K562 (cell line): ENCODE results near the gene WWOX. TPM values are rescaled to one million over a fixed set of nuclear protein-coding genes. Genes with fewer than 3 reads are reported as not detected.

Source experiments
- ATAC-seq: fragments of 200-7000 bp; cut with Tn5 transposase; 3 replicates; pipeline ENCODE4 v1.9.1; 2020; ENCODE audit warnings: moderate library complexity
- BruUV-seq: library from RNA; stranded (reverse); fragments of 400-500 nt; replicated peaks from 2 replicates; lab custom pipeline; 2021; lab: Mats Ljungman, UMichigan
- CTCF ChIA-PET: fragments of 300-600 bp; formaldehyde crosslinking; extraction: SDS; loops from one replicate; lab custom pipeline; 2021; ENCODE audit warnings: low intra/inter-chr PET ratio; lab: Yijun Ruan, JAX
- POLR2A ChIA-PET: fragments of 300-600, 350-650 bp; sonication (Branson Sonifier 250); formaldehyde crosslinking; extraction: SDS; loops from one replicate; lab custom pipeline; 2021; ENCODE audit warnings: antibody characterized with exemption, inconsistent platforms; lab: Yijun Ruan, JAX
- DNase-seq, 4 experiments: peaks; one replicate each; pipeline versions ENCODE4 v3.0.0 to v3.0.0-alpha.2; 2011 to 2018; ENCODE audit warnings: low spot score in 3 of 4, mixed read lengths in 3 of 4; ENCODE audit errors: extremely low read depth in 1 of 4
- FAIRE-seq: peaks from 2 replicates; lab custom pipeline; 2011; peaks lifted over from hg19 to GRCh38; lab: Jason Lieb, UNC
- H2AFZ ChIP-seq: 2 replicates; pipeline ENCODE4 v1.6.0; 2011; ENCODE audit warnings: low read depth, low read length, control low read depth, inconsistent platforms
- H3K27ac ChIP-seq: fragments of 200-600 bp; 3 replicates; pipeline ENCODE4 v1.8.0; 2011; ENCODE audit warnings: low read depth, mild to moderate bottlenecking, control low read depth, inconsistent platforms, low read length, moderate library complexity, mixed read lengths; ENCODE audit errors: extremely low read depth
- H3K27me3 ChIP-seq, 2 experiments: fragments of 300-600 bp in 1 of 2; 2 replicates in 1 of 2; 3 replicates in 1 of 2; pipeline versions ENCODE4 v1.6.0 to v1.8.0; 2011; ENCODE audit warnings: inconsistent platforms in 2 of 2, low read length in 2 of 2, mild to moderate bottlenecking in 1 of 2, mixed read lengths in 1 of 2, moderate library complexity in 1 of 2; ENCODE audit not compliant: control insufficient read depth in 2 of 2, insufficient read depth in 2 of 2
- H3K36me3 ChIP-seq: fragments of 300-600 bp; 3 replicates; pipeline ENCODE4 v1.8.0; 2011; ENCODE audit warnings: mild to moderate bottlenecking, low read length, inconsistent platforms; ENCODE audit not compliant: control insufficient read depth, insufficient read depth
- H3K4me1 ChIP-seq, 2 experiments: fragments of 200-600 bp in 1 of 2; replicated peaks in 1 of 2; 2 replicates in 1 of 2; 3 replicates in 1 of 2; pipeline versions ENCODE4 v1.5.1 to v1.8.0; 2011; ENCODE audit warnings: inconsistent platforms in 2 of 2, low read length in 2 of 2, mild to moderate bottlenecking in 1 of 2, mixed read lengths in 1 of 2, moderate library complexity in 1 of 2; ENCODE audit not compliant: control insufficient read depth in 2 of 2, insufficient read depth in 2 of 2
- H3K4me2 ChIP-seq: 2 replicates; pipeline ENCODE4 v1.6.1; 2011; ENCODE audit warnings: low read length, control low read depth, inconsistent platforms, mixed read lengths; ENCODE audit not compliant: insufficient read depth
- H3K4me3 ChIP-seq: fragments of 200-600 bp; sonication (generic), shearing (Covaris generic); 2 replicates; pipeline ENCODE4 v1.5.1; 2016; ENCODE audit warnings: control low read depth, inconsistent platforms
- H3K79me2 ChIP-seq: fragments of 200-600 bp; 3 replicates; pipeline ENCODE4 v1.8.0; 2011; ENCODE audit warnings: low read length, inconsistent platforms; ENCODE audit not compliant: control insufficient read depth, insufficient read depth
- H3K9ac ChIP-seq, 2 experiments: 2 replicates each; pipeline versions ENCODE4 v1.6.0 to v1.6.1; 2011; ENCODE audit warnings: low read depth in 2 of 2, low read length in 2 of 2, control low read depth in 1 of 2, inconsistent platforms in 1 of 2, mild to moderate bottlenecking in 1 of 2, mixed read lengths in 1 of 2; ENCODE audit not compliant: insufficient read depth in 1 of 2
- H3K9me1 ChIP-seq: one replicate; pipeline ENCODE4 v1.6.0; 2011; ENCODE audit warnings: inconsistent platforms, mild to moderate bottlenecking, low read length, moderate library complexity; ENCODE audit not compliant: control insufficient read depth, insufficient read depth
- H3K9me3 ChIP-seq: replicated peaks from 2 replicates; pipeline ENCODE4 v1.5.1; 2011; ENCODE audit warnings: low read depth, low read length, inconsistent platforms; ENCODE audit not compliant: control insufficient read depth, insufficient read depth
- H4K20me1 ChIP-seq: replicated peaks from 2 replicates; pipeline ENCODE4 v1.6.1; 2011; ENCODE audit warnings: low read length, inconsistent platforms, mixed read lengths; ENCODE audit not compliant: control insufficient read depth, insufficient read depth
- FOXM1 ChIP-seq, 2 experiments: fragments of 450-650 bp in 1 of 2; sonication (generic) in 1 of 2; formaldehyde crosslinking in 1 of 2; IDR thresholded peaks; 2 replicates each; pipeline versions ENCODE4 v1.6.1 to v1.9.0; 2017 to 2022; ENCODE audit warnings: low read depth in 2 of 2, mild to moderate bottlenecking in 2 of 2, missing genetic modification reagents in 1 of 2, moderate library complexity in 1 of 2
- NCOA6 ChIP-seq: fragments of 450-650 bp; IDR thresholded peaks from 2 replicates; pipeline ENCODE4 v1.6.1; 2017; ENCODE audit warnings: mild to moderate bottlenecking
- ZC3H8 ChIP-seq: fragments of 450-650 bp; IDR thresholded peaks from 2 replicates; pipeline ENCODE4 v1.6.1; 2017
- ZNF282 ChIP-seq: sonication (generic); formaldehyde crosslinking; IDR thresholded peaks from 2 replicates; pipeline ENCODE4 v1.8.1; 2023; ENCODE audit warnings: missing genetic modification reagents
- WGBS: fragments of 100-300 bp; shearing (Covaris generic); methylation state at CpG from one replicate; pipeline ENCODE4 v1.1.6; 2016; ENCODE audit warnings: low coverage, mixed read lengths; ENCODE audit not compliant: insufficient coverage; ENCODE audit errors: missing lambda C conversion rate; 5-methylcytosine and 5-hydroxymethylcytosine counted together
- in situ Hi-C: fragments of 300-500 bp; cut with MboI; formaldehyde crosslinking; loops from 4 replicates; pipeline ENCODE4 v1.15.0; 2018; ENCODE audit warnings: inconsistent platforms, mixed read lengths
- intact Hi-C: fragments of 100-400 bp; cut with micrococcal nuclease; formaldehyde crosslinking; loops from 2 replicates; pipeline ENCODE4 v1.14.2; 2022
- polyA plus RNA-seq, 8 experiments: library from polyadenylated mRNA; depleted of rRNA in 4 of 8; stranded (reverse) in 5 of 8; unstranded in 3 of 8; fragments of >200 nt; fragmentation: Nextera tagmentation in 2 of 8; fragmentation: Illumina TruSeq in 1 of 8; extraction: Ambion mirVana in 2 of 8; extraction: Trizol in 1 of 8; gene quantifications; 2 replicates each; pipeline versions ENCODE4 v1.2.1 to v1.2.3, GENCODE V29; 2011 to 2014; ENCODE audit warnings: inconsistent platforms in 1 of 8, missing spikeins in 1 of 8
- total RNA-seq, 7 experiments: library from RNA; depleted of rRNA in 6 of 7; stranded (reverse); fragments of >200 nt in 6 of 7; fragmentation: Illumina TruSeq in 2 of 7; extraction: Trizol in 2 of 7; gene quantifications; 2 replicates each; pipeline versions ENCODE4 v1.2.1 to v1.2.3, GENCODE V29; 2011 to 2021; ENCODE audit warnings: low replicate concordance in 1 of 7
- TF ChIP-seq, protein P1 (sequence below): fragments of 450-650 bp; IDR thresholded peaks from 2 replicates; pipeline ENCODE4 v1.7.0; 2016; ENCODE audit warnings: borderline replicate concordance
- TF ChIP-seq, protein P2 (sequence below): IDR thresholded peaks from 2 replicates; pipeline ENCODE4 v1.6.1; 2016; ENCODE audit warnings: missing genetic modification characterization, missing compliant biosample characterization
- TF ChIP-seq, protein P3 (sequence below), 2 experiments: fragments of 450-650 bp in 1 of 2; sonication (generic) in 1 of 2; formaldehyde crosslinking in 1 of 2; IDR thresholded peaks; 2 replicates each; pipeline versions ENCODE4 v1.7.1 to v1.9.0; 2016 to 2022; ENCODE audit warnings: inconsistent platforms in 1 of 2, mild to moderate bottlenecking in 1 of 2, missing genetic modification reagents in 1 of 2

The WWOX gene
- total and polyA plus RNA-seq, 9 of the 15 experiments (the other 6 are each of a cell fraction or from before 2014, with no cell fraction given) = 1.6 to 22.7 (median 8.1) TPM

DNA sequence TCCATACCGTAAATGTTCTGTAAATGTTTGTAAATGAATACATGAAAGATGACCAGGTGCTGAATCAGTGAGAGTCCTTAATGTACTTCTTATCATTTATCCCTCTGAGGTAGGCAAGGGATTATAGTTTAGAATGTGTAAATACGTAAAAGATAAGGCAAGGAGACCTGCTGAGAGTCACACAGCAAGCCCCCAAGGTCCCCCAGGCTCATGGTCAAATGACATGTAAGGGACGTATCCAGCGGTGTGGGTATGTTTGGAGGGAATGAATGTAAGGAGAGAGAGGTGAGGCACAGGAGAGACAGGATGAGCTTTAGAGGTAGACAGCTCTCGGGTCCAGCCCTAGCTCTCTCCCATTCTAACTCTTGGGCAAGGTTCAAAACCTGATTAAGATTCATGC is 341.8 kb downstream of the WWOX start:
- H2AFZ ChIP-seq = no peak overlapping the region
- TF ChIP-seq, protein P1, sequence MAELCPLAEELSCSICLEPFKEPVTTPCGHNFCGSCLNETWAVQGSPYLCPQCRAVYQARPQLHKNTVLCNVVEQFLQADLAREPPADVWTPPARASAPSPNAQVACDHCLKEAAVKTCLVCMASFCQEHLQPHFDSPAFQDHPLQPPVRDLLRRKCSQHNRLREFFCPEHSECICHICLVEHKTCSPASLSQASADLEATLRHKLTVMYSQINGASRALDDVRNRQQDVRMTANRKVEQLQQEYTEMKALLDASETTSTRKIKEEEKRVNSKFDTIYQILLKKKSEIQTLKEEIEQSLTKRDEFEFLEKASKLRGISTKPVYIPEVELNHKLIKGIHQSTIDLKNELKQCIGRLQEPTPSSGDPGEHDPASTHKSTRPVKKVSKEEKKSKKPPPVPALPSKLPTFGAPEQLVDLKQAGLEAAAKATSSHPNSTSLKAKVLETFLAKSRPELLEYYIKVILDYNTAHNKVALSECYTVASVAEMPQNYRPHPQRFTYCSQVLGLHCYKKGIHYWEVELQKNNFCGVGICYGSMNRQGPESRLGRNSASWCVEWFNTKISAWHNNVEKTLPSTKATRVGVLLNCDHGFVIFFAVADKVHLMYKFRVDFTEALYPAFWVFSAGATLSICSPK = no peak
- TF ChIP-seq FOXM1 (IDR thresholded peaks at IDR 0.05; ENCODE audit: low read depth) (no peak), FOXM1 (CRISPR knock-in tag; IDR thresholded peaks at IDR 0.05; ENCODE audit: low read depth) (no peak), ZC3H8 (no peak), ZNF282 (no peak), NCOA6 (no peak)
- TF ChIP-seq, protein P2, sequence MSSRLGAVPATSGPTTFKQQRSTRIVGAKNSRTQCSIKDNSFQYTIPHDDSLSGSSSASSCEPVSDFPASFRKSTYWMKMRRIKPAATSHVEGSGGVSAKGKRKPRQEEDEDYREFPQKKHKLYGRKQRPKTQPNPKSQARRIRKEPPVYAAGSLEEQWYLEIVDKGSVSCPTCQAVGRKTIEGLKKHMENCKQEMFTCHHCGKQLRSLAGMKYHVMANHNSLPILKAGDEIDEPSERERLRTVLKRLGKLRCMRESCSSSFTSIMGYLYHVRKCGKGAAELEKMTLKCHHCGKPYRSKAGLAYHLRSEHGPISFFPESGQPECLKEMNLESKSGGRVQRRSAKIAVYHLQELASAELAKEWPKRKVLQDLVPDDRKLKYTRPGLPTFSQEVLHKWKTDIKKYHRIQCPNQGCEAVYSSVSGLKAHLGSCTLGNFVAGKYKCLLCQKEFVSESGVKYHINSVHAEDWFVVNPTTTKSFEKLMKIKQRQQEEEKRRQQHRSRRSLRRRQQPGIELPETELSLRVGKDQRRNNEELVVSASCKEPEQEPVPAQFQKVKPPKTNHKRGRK (tag) = no peak
- TF ChIP-seq, protein P3, sequence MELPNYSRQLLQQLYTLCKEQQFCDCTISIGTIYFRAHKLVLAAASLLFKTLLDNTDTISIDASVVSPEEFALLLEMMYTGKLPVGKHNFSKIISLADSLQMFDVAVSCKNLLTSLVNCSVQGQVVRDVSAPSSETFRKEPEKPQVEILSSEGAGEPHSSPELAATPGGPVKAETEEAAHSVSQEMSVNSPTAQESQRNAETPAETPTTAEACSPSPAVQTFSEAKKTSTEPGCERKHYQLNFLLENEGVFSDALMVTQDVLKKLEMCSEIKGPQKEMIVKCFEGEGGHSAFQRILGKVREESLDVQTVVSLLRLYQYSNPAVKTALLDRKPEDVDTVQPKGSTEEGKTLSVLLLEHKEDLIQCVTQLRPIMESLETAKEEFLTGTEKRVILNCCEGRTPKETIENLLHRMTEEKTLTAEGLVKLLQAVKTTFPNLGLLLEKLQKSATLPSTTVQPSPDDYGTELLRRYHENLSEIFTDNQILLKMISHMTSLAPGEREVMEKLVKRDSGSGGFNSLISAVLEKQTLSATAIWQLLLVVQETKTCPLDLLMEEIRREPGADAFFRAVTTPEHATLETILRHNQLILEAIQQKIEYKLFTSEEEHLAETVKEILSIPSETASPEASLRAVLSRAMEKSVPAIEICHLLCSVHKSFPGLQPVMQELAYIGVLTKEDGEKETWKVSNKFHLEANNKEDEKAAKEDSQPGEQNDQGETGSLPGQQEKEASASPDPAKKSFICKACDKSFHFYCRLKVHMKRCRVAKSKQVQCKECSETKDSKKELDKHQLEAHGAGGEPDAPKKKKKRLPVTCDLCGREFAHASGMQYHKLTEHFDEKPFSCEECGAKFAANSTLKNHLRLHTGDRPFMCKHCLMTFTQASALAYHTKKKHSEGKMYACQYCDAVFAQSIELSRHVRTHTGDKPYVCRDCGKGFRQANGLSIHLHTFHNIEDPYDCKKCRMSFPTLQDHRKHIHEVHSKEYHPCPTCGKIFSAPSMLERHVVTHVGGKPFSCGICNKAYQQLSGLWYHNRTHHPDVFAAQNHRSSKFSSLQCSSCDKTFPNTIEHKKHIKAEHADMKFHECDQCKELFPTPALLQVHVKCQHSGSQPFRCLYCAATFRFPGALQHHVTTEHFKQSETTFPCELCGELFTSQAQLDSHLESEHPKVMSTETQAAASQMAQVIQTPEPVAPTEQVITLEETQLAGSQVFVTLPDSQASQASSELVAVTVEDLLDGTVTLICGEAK (IDR thresholded peaks at IDR 0.05) = no peak
- TF ChIP-seq, protein P3 (CRISPR knock-in tag; IDR thresholded peaks at IDR 0.05) = no peak

More for the DNA sequence above, 341.8 kb downstream of the WWOX start:
- Histone ChIP-seq H3K4me1 (peaks cover 0 to 4% of the 10 kb centered on the region in 2 experiments; a peak in 2 of 5 replicates), H3K79me2 (no peaks in the 10 kb centered on the region), H3K27me3 (no peaks in the 10 kb centered on the region), H3K9ac (no peak overlapping the region), H3K27ac (no peak overlapping the region), H3K4me2 (no peak overlapping the region), H3K9me1 (no peaks in the 10 kb centered on the region), H4K20me1 (no peaks in the 10 kb centered on the region), H3K36me3 (no peaks in the 10 kb centered on the region), H3K9me3 (no peaks in the 10 kb centered on the region), H3K4me3 (no peak overlapping the region)
- 37% methylated on average over 5 of the region's 5 CpGs for WGBS
- FAIRE-seq (no peak), ATAC-seq (no peak), DNase-seq (no peak)
- ChIA-PET POLR2A (interaction anchor here (1.0 kb wide), 1 partner anchor 9 kb away, joined by 4 read pairs; no protein-coding TSS in a partner anchor), CTCF (no interaction called here)
- BruUV-seq = no TSS peak
- intact Hi-C loops = no loop called here
- in situ Hi-C loops = no loop called here
